Panc1 (cell line): ENCODE data around the gene NCAPG2. TPM values are rescaled to one million over a fixed set of nuclear protein-coding genes. Genes with fewer than 3 reads are reported as not detected.

Source experiments
- ATAC-seq: fragments of 200-7000 bp; cut with Tn5 transposase; 2 replicates; pipeline ENCODE4 v1.9.1; 2020; ENCODE audit warnings: mild to moderate bottlenecking, moderate library complexity
- BruUV-seq: library from RNA; stranded (reverse); fragments of 400-500 nt; replicated peaks from 2 replicates; lab custom pipeline; 2021; lab: Mats Ljungman, UMichigan
- CTCF ChIA-PET: fragments of 300-600 bp; sonication (Branson Sonifier 250); formaldehyde crosslinking; loops from one replicate; lab custom pipeline; 2022; ENCODE audit warnings: antibody characterized with exemption; lab: Charles Lee
- POLR2A ChIA-PET: fragments of 300-600 bp; sonication (Branson Sonifier 250); formaldehyde crosslinking; loops from one replicate; lab custom pipeline; 2022; ENCODE audit warnings: antibody characterized with exemption; lab: Charles Lee
- DNase-seq: peaks from one replicate; pipeline ENCODE4 v3.0.0-alpha.2; 2010; ENCODE audit warnings: low read depth, low spot score
- H3K27ac ChIP-seq: 2 replicates; pipeline ENCODE4 v1.5.1; 2011; ENCODE audit warnings: mild to moderate bottlenecking, low read length, inconsistent platforms
- H3K27me3 ChIP-seq: fragments of 200-500 bp; sonication (Bioruptor generic); 2 replicates; pipeline ENCODE4 v1.6.0; 2014; ENCODE audit warnings: low read length, inconsistent platforms; ENCODE audit not compliant: control insufficient read depth, insufficient read depth
- H3K36me3 ChIP-seq: fragments of 200-500 bp; sonication (Bioruptor generic); 2 replicates; pipeline ENCODE4 v1.5.1; 2014; ENCODE audit warnings: inconsistent platforms, mild to moderate bottlenecking, low read length, moderate library complexity; ENCODE audit not compliant: control insufficient read depth, insufficient read depth
- H3K4me1 ChIP-seq: 2 replicates; pipeline ENCODE4 v1.5.1; 2011; ENCODE audit warnings: inconsistent platforms, mild to moderate bottlenecking, low read length, moderate library complexity; ENCODE audit not compliant: control insufficient read depth, insufficient read depth
- H3K4me3 ChIP-seq, 2 experiments: 2 replicates each; pipeline ENCODE4 v1.5.1; 2011 to 2012; ENCODE audit warnings: low read depth in 2 of 2, low read length in 2 of 2, mild to moderate bottlenecking in 2 of 2, inconsistent platforms in 1 of 2, moderate library complexity in 1 of 2
- H3K9me3 ChIP-seq: fragments of 200-500 bp; sonication (Bioruptor generic); 2 replicates; pipeline ENCODE4 v1.5.1; 2014; ENCODE audit warnings: low read depth, mild to moderate bottlenecking, inconsistent platforms, low read length, moderate library complexity; ENCODE audit not compliant: control insufficient read depth, insufficient read depth
- POLR2AphosphoS5 ChIP-seq: IDR thresholded peaks from 2 replicates; pipeline ENCODE4 v1.6.1; 2012; ENCODE audit warnings: mild to moderate bottlenecking, low read depth, low read length, moderate library complexity
- SIN3A ChIP-seq: IDR thresholded peaks from 2 replicates; pipeline ENCODE4 v1.6.1; 2012; ENCODE audit warnings: low read depth, mild to moderate bottlenecking, low read length, moderate library complexity, borderline replicate concordance; ENCODE audit not compliant: insufficient read depth
- TCF7L2 ChIP-seq: IDR thresholded peaks from 2 replicates; pipeline ENCODE4 v1.6.1; 2011; ENCODE audit warnings: mild to moderate bottlenecking, low read depth, low read length, inconsistent platforms
- in situ Hi-C: cut with HindIII; loops from 2 replicates; pipeline ENCODE4 v1.10.0; 2016; ENCODE audit warnings: low sequenced_read_pairs, low pct_unique_long_range_greater_than_20kb
- intact Hi-C: fragments of 100-400 bp; cut with micrococcal nuclease; formaldehyde crosslinking; loops from one replicate; pipeline ENCODE4 v1.10.0; 2022; ENCODE audit not compliant: unreplicated experiment
- total RNA-seq: library from RNA; stranded (reverse); gene quantifications from one replicate; pipeline ENCODE4 v1.2.1, GENCODE V29; 2021; ENCODE audit not compliant: unreplicated experiment
- TF ChIP-seq, protein P1 (sequence below), 2 experiments: IDR thresholded peaks; 2 replicates each; pipeline ENCODE4 v1.6.1; 2011 to 2012; ENCODE audit warnings: low read depth in 2 of 2, control low read depth in 1 of 2, low read length in 1 of 2, mild to moderate bottlenecking in 1 of 2, moderate library complexity in 1 of 2; ENCODE audit not compliant: insufficient read depth in 1 of 2
- TF ChIP-seq, protein P2 (sequence below): fragments of 450-650 bp; IDR thresholded peaks from 2 replicates; pipeline ENCODE4 v1.5.1; 2017; ENCODE audit warnings: mild to moderate bottlenecking

NCAPG2 gene
- total RNA-seq, 1 experiment from 2014 or later, result 81.4 TPM

DNA sequence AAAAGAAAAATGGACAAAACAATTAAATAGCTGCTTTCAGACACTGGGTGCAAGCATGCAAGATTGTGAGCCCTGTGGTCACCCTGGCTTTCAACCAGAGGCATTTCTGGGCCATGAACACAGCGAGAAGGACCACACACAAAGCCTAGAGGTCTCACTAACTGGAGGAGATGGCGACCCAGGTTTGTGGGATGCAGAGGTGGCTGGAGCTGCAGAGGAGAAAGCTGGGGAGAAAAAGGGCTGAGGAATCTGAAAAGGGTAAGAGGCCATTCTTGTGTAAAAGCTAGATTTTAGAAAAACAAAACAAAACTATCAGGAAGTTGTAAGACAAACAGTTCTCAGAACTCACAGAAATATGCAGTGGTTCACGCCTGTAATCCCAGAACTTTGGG is 86.9 kb downstream of the NCAPG2 start:
- DNase-seq, result no peak
- ChIA-PET POLR2A (no interaction called here), CTCF (no interaction called here)
- Histone ChIP-seq H3K4me3 (no peak overlapping the region), H3K4me1 (no peaks in the 10 kb centered on the region), H3K36me3 (no peaks in the 10 kb centered on the region), H3K27ac (no peak overlapping the region), H3K9me3 (no peaks in the 10 kb centered on the region), H3K27me3 (no peaks in the 10 kb centered on the region)
- intact Hi-C loops, result no loop called here
- no TSS peak for BruUV-seq
- ATAC-seq, result no peak
- TF ChIP-seq, protein P1, sequence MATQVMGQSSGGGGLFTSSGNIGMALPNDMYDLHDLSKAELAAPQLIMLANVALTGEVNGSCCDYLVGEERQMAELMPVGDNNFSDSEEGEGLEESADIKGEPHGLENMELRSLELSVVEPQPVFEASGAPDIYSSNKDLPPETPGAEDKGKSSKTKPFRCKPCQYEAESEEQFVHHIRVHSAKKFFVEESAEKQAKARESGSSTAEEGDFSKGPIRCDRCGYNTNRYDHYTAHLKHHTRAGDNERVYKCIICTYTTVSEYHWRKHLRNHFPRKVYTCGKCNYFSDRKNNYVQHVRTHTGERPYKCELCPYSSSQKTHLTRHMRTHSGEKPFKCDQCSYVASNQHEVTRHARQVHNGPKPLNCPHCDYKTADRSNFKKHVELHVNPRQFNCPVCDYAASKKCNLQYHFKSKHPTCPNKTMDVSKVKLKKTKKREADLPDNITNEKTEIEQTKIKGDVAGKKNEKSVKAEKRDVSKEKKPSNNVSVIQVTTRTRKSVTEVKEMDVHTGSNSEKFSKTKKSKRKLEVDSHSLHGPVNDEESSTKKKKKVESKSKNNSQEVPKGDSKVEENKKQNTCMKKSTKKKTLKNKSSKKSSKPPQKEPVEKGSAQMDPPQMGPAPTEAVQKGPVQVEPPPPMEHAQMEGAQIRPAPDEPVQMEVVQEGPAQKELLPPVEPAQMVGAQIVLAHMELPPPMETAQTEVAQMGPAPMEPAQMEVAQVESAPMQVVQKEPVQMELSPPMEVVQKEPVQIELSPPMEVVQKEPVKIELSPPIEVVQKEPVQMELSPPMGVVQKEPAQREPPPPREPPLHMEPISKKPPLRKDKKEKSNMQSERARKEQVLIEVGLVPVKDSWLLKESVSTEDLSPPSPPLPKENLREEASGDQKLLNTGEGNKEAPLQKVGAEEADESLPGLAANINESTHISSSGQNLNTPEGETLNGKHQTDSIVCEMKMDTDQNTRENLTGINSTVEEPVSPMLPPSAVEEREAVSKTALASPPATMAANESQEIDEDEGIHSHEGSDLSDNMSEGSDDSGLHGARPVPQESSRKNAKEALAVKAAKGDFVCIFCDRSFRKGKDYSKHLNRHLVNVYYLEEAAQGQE (IDR thresholded peaks at IDR 0.05; ENCODE audit: insufficient read depth in 1 of 2, low read depth in 2 of 2, low read length in 1 of 2), result no peak
- TF ChIP-seq, protein P2, sequence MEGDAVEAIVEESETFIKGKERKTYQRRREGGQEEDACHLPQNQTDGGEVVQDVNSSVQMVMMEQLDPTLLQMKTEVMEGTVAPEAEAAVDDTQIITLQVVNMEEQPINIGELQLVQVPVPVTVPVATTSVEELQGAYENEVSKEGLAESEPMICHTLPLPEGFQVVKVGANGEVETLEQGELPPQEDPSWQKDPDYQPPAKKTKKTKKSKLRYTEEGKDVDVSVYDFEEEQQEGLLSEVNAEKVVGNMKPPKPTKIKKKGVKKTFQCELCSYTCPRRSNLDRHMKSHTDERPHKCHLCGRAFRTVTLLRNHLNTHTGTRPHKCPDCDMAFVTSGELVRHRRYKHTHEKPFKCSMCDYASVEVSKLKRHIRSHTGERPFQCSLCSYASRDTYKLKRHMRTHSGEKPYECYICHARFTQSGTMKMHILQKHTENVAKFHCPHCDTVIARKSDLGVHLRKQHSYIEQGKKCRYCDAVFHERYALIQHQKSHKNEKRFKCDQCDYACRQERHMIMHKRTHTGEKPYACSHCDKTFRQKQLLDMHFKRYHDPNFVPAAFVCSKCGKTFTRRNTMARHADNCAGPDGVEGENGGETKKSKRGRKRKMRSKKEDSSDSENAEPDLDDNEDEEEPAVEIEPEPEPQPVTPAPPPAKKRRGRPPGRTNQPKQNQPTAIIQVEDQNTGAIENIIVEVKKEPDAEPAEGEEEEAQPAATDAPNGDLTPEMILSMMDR, result no peak
- TF ChIP-seq TCF7L2, result no peak
- TF ChIP-seq POLR2AphosphoS5, result no peak
- no peak for TF ChIP-seq SIN3A
- in situ Hi-C loops, result no loop called here

DNA sequence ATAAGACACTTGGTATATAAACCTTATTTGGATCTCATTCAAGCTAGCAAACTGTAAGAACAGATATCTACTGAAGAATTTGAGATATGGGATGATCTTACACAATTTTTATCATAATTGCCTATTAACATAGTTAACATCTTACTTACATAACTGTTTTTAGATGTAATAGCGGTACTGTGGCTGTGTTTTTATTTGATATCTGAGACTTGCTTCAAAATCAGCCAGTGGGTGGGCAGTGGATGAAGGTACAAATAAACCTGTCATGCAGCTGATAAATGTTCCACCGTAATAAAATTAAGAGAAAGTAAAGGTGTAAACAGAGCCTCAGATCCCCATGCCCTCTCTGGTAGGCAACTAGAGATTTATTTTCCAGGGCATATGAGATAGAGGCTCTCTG is 88.6 kb downstream of the NCAPG2 start:
- ATAC-seq (no peak), DNase-seq (no peak)
- no peaks in the 10 kb centered on the region for H3K27me3 ChIP-seq
- intact Hi-C loops (no loop called here), in situ Hi-C loops (no loop called here)
- no peak overlapping the region for H3K4me3 ChIP-seq
- POLR2A ChIA-PET, result no interaction called here
- CTCF ChIA-PET, result no interaction called here
- H3K27ac ChIP-seq, result no peak overlapping the region
- H3K36me3 ChIP-seq, result no peaks in the 10 kb centered on the region
- no TSS peak for BruUV-seq
- TF ChIP-seq SIN3A (no peak), TCF7L2 (no peak), POLR2AphosphoS5 (no peak)
- TF ChIP-seq, protein P1 (IDR thresholded peaks at IDR 0.05; ENCODE audit: insufficient read depth in 1 of 2, low read depth in 2 of 2, low read length in 1 of 2), result no peak
- TF ChIP-seq, protein P2, result no peak
- H3K4me1 ChIP-seq, result no peaks in the 10 kb centered on the region
- no peaks in the 10 kb centered on the region for H3K9me3 ChIP-seq
